Thymus (tissue), 11 donors: ENCODE data around the gene APP. TPM values are rescaled to one million over a fixed set of nuclear protein-coding genes. Genes with fewer than 3 reads are reported as not detected.
A peak's percentile ranks its signal among the peaks of the same experiment; 100 is the strongest.

Experiments used
- DNase-seq, 9 donors: peaks; one replicate each; pipeline ENCODE4 v3.0.0-alpha.2; 2013; ENCODE audit warnings: low spot score in 9 of 9, low read depth in 6 of 9, missing footprints in 1 of 9
- H3K27ac ChIP-seq, 2 donors: one replicate each; pipeline ENCODE4 v1.5.1; 2013; ENCODE audit warnings: control low read depth in 1 of 2, low read depth in 1 of 2, low read length in 1 of 2, mild to moderate bottlenecking in 1 of 2, moderate library complexity in 1 of 2
- H3K27me3 ChIP-seq, 2 donors: one replicate each; pipeline ENCODE4 v1.5.1; 2013; ENCODE audit warnings: low read length in 1 of 2; ENCODE audit not compliant: control insufficient read depth in 2 of 2, insufficient read depth in 1 of 2
- H3K36me3 ChIP-seq, 2 donors: one replicate each; pipeline ENCODE4 v1.5.1; 2013; ENCODE audit warnings: low read length in 1 of 2, mild to moderate bottlenecking in 1 of 2, moderate library complexity in 1 of 2; ENCODE audit not compliant: control insufficient read depth in 2 of 2, insufficient read depth in 2 of 2
- H3K4me1 ChIP-seq, 2 donors: one replicate each; pipeline ENCODE4 v1.5.1; 2013; ENCODE audit warnings: low read length in 2 of 2; ENCODE audit not compliant: control insufficient read depth in 2 of 2, insufficient read depth in 2 of 2
- H3K4me3 ChIP-seq, 2 donors: one replicate each; pipeline ENCODE4 v1.5.1; 2013; ENCODE audit warnings: low read length in 2 of 2, control low read depth in 1 of 2, mild to moderate bottlenecking in 1 of 2
- H3K9me3 ChIP-seq, 2 donors: one replicate each; pipeline ENCODE4 v1.5.1; 2013; ENCODE audit warnings: low read length in 1 of 2, mild to moderate bottlenecking in 1 of 2; ENCODE audit not compliant: control insufficient read depth in 2 of 2, insufficient read depth in 1 of 2
- WGBS: extraction: QIAGEN DNeasy Blood & Tissue Kit; methylation state at CpG from one replicate; pipeline ENCODE4 v1.1.7; 2013; 5-methylcytosine and 5-hydroxymethylcytosine counted together
- polyA plus RNA-seq: library from polyadenylated mRNA; stranded (reverse); fragments of 200-250 nt; gene quantifications from one replicate; pipeline ENCODE4 v1.2.3, GENCODE V29; 2013
- total RNA-seq: library from RNA; stranded (reverse); fragments of 120-200 nt; gene quantifications from one replicate; pipeline ENCODE4 v1.2.4, GENCODE V29; 2013
- donor health status: healthy.

APP gene
- total and polyA plus RNA-seq, 2 donors: 110 to 152 TPM

- 95% methylated on average over 3 of the region's 3 CpGs for WGBS
- Histone ChIP-seq H3K36me3 (peaks cover 0 to 7% of the 10 kb centered on the region in 2 donors), H3K27me3 (no peaks in the 10 kb centered on the region), H3K27ac (no peak overlapping the region), H3K4me3 (no peak overlapping the region), H3K4me1 (no peaks in the 10 kb centered on the region), H3K9me3 (no peaks in the 10 kb centered on the region)
- no peak for DNase-seq
Observed at GRCh38 chr21:25985990-25986389, 184.6 kb downstream of the APP start.

- no peak for DNase-seq
- no peak overlapping the region for H3K27ac ChIP-seq
- H3K27me3 ChIP-seq: no peaks in the 10 kb centered on the region
- H3K36me3 ChIP-seq: peaks cover 3 to 17% of the 10 kb centered on the region in 2 donors
- H3K9me3 ChIP-seq: no peaks in the 10 kb centered on the region
- H3K4me3 ChIP-seq: no peak overlapping the region
- WGBS: 97% methylated on average over 1 of the region's 1 CpG
- H3K4me1 ChIP-seq: no peaks in the 10 kb centered on the region
Observed at GRCh38 chr21:25984538-25984937, 186.0 kb downstream of the APP start.

- 73% methylated on average over 3 of the region's 3 CpGs for WGBS
- H3K9me3 ChIP-seq: no peaks in the 10 kb centered on the region
- H3K36me3 ChIP-seq: peaks cover 3 to 17% of the 10 kb centered on the region in 2 donors
- no peak overlapping the region for H3K4me3 ChIP-seq
- no peak overlapping the region for H3K27ac ChIP-seq
- H3K4me1 ChIP-seq: no peaks in the 10 kb centered on the region
- DNase-seq: no peak
- H3K27me3 ChIP-seq: no peaks in the 10 kb centered on the region
Observed at GRCh38 chr21:25983745-25984144, 186.8 kb downstream of the APP start.

DNA sequence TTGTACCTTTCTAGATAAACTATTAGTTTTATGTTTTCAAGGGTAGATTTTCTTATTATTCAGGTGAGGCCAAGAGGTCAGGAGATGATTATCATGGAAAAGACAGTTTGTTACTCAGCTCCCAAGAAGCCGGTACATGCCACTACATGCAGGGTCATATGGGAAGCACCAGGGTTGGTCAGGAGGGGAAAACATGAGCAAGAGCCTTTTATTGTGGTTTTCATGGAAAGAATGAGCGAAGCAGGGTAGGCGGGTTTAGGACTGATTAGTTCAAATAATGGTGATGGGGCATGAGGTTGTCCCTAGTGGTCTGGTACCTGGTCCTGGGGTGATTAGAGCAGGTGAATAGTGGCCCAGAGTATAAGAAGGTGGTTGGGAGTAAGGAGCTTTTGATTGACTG, 189.9 kb downstream of the APP start:
- H3K4me3 ChIP-seq: no peak overlapping the region
- H3K27me3 ChIP-seq: no peaks in the 10 kb centered on the region
- no peaks in the 10 kb centered on the region for H3K9me3 ChIP-seq
- H3K36me3 ChIP-seq: peaks cover 3 to 17% of the 10 kb centered on the region in 2 donors
- no peak for DNase-seq
- no peak overlapping the region for H3K27ac ChIP-seq
- WGBS: 94% methylated on average over 3 of the region's 3 CpGs
- H3K4me1 ChIP-seq: peaks cover 0 to 6% of the 10 kb centered on the region in 2 donors

- peaks cover 0 to 6% of the 10 kb centered on the region in 2 donors for H3K4me1 ChIP-seq
- H3K27me3 ChIP-seq: no peaks in the 10 kb centered on the region
- H3K9me3 ChIP-seq: no peaks in the 10 kb centered on the region
- 88% methylated on average over 9 of the region's 9 CpGs for WGBS
- DNase-seq: no peak
- no peak overlapping the region for H3K4me3 ChIP-seq
- peaks cover 5 to 19% of the 10 kb centered on the region in 2 donors for H3K36me3 ChIP-seq
- no peak overlapping the region for H3K27ac ChIP-seq
Observed at GRCh38 chr21:25979845-25980616, 190.5 kb downstream of the APP start.

- Histone ChIP-seq H3K27ac (peak overlapping the region in 1 of 2 donors; percentile 23), H3K4me1 (peaks cover 0 to 6% of the 10 kb centered on the region in 2 donors), H3K9me3 (no peaks in the 10 kb centered on the region), H3K36me3 (peaks cover 18 to 28% of the 10 kb centered on the region in 2 donors), H3K27me3 (no peaks in the 10 kb centered on the region), H3K4me3 (no peak overlapping the region)
- DNase-seq: peak in 3 of 9 donors; percentile 10 to 54 (median 16)
Observed at GRCh38 chr21:25977068-25977611, 193.4 kb downstream of the APP start.

- no peak overlapping the region for H3K27ac ChIP-seq
- peaks cover 0 to 6% of the 10 kb centered on the region in 2 donors for H3K4me1 ChIP-seq
- WGBS: 98% methylated on average over 8 of the region's 8 CpGs
- DNase-seq: no peak
- H3K36me3 ChIP-seq: peaks cover 15 to 27% of the 10 kb centered on the region in 2 donors
- H3K9me3 ChIP-seq: no peaks in the 10 kb centered on the region
- H3K27me3 ChIP-seq: no peaks in the 10 kb centered on the region
- no peak overlapping the region for H3K4me3 ChIP-seq
Observed at GRCh38 chr21:25974964-25975363, 195.6 kb downstream of the APP start.

- DNase-seq: no peak
- H3K9me3 ChIP-seq: no peaks in the 10 kb centered on the region
- H3K36me3 ChIP-seq: peaks cover 15 to 22% of the 10 kb centered on the region in 2 donors
- H3K4me1 ChIP-seq: no peaks in the 10 kb centered on the region
- H3K27ac ChIP-seq: no peak overlapping the region
- no peaks in the 10 kb centered on the region for H3K27me3 ChIP-seq
- WGBS: 90% methylated on average over 15 of the region's 15 CpGs
- no peak overlapping the region for H3K4me3 ChIP-seq
Observed at GRCh38 chr21:25970254-25970930, 200.2 kb downstream of the APP start.

- no peak overlapping the region for H3K4me3 ChIP-seq
- peak overlapping the region; percentile 20 to 72 for H3K27ac ChIP-seq
- WGBS: 93% methylated on average over 4 of the region's 4 CpGs
- H3K9me3 ChIP-seq: no peaks in the 10 kb centered on the region
- H3K4me1 ChIP-seq: no peaks in the 10 kb centered on the region
- peak in 1 of 9 donors; percentile 5 for DNase-seq
- peaks cover 3 to 12% of the 10 kb centered on the region in 2 donors for H3K36me3 ChIP-seq
- H3K27me3 ChIP-seq: no peaks in the 10 kb centered on the region
Observed at GRCh38 chr21:25967901-25968438, 202.6 kb downstream of the APP start.
